Metanephros (tissue), 2 donors: ENCODE results near the gene PPP1R13L. TPM values are rescaled to one million over a fixed set of nuclear protein-coding genes. Genes with fewer than 3 reads are reported as not detected.

Source experiments
- small RNA-seq: library from RNA; depleted of rRNA; stranded (forward); fragments of <200 nt; gene quantifications from one replicate; pipeline ENCODE3, GENCODE V24; 2014; ENCODE audit warnings: low replicate concordance
- total RNA-seq: library from RNA; depleted of rRNA; stranded (reverse); fragments of >200 nt; gene quantifications from one replicate; pipeline ENCODE4 v1.2.3, GENCODE V29; 2014

Gene PPP1R13L, protein sequence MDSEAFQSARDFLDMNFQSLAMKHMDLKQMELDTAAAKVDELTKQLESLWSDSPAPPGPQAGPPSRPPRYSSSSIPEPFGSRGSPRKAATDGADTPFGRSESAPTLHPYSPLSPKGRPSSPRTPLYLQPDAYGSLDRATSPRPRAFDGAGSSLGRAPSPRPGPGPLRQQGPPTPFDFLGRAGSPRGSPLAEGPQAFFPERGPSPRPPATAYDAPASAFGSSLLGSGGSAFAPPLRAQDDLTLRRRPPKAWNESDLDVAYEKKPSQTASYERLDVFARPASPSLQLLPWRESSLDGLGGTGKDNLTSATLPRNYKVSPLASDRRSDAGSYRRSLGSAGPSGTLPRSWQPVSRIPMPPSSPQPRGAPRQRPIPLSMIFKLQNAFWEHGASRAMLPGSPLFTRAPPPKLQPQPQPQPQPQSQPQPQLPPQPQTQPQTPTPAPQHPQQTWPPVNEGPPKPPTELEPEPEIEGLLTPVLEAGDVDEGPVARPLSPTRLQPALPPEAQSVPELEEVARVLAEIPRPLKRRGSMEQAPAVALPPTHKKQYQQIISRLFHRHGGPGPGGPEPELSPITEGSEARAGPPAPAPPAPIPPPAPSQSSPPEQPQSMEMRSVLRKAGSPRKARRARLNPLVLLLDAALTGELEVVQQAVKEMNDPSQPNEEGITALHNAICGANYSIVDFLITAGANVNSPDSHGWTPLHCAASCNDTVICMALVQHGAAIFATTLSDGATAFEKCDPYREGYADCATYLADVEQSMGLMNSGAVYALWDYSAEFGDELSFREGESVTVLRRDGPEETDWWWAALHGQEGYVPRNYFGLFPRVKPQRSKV
- 8.8 TPM for total RNA-seq

DNA sequence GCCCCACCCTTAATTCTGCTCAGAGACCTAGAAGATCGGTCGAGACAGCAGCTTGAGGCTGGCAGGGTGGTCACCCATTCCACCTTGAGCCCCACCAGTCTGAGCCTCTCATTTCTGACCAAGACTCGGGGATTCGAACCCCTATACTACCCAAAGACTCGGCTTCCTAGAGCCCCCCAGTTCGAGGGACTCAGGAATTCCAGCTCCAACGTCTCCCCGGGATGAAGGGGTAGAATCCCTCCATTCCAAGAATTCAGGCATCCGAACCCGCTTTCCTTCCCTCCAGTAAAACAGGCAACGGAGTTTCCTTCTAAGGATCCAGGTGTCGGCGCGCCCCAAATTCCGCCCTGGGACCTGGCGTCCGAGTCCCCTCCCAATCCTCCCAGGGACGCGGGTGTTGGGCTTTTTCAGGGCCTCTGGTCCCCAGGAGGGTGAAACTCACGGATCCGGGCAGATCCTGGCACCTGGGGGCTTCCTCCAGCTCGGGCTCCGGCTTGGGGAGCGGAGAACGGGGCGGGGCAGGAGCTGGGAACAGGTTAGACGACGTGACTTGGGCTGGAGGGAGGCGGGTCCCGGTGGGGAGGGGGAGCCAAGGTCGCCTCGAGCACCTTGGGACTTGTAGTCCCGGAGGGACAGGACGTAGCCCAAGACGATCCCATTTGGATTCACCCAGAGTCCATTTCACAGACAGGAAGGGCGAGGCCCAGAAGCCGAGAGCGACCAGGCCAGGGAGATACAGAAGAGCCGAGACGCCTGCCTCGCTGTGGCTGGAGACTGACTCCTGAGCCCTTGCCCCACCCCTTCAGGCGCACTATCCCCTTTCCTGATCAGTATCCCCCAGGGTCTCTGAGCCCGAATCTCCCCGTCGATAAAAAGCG, at the start of gene PPP1R13L:
Gene PPP1R13L, minus strand, starts transcription at position 513 of the 878 bp plus-strand sequence. CDS start 6,751 bp downstream, outside the sequence.

GRCh38 chr19:45423589-45424190, 18.8 kb upstream of the PPP1R13L start, which contains the start of gene ERCC1:
TSS of gene ERCC1 (minus strand) at chr19:45423917. CDS start at chr19:45423374, 543 bp downstream.

DNA sequence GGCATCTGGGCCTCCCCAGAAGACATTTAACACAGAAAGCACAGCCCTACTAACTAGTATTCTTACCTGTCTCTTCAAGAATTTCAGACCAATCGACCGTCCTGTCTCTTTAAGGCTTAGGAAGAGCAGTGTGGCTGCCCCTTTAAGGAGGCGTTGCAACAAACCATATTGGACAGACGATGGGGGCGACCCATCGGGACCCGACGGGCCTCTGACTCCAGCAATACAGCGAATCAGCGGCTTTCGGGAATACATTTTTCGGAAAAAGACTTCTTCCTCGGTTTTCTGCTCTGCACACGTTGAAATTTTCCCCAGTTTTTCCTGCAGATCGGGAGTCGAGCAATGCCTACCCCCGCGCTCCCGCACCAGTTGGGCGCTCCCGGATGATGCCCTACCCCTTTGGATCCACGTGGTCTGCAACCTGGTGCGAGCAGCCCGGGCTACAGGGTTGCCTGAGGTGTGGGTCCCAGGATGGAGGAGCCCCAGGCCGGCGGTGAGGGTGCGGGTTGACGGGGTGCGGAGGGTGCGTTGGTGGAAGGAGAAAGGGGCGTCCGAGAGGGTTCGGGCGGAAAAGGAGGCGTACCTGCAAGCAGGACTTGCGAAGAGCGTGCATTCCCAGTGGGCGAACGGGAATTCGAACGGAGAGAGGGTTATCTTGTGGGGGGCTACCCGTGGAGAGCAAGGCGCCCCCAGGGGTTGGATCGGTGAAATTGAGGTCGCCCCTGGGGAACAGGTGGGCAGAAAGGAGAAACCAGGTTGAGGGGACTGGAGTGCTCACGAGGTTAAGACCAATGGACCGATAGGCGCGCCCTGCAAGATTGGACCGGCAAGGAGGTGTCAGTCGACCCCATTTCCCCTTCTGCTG, 1.6 kb upstream of the PPP1R13L start, which contains the start of gene POLR1G:
Gene POLR1G, plus strand, starts transcription at position 419 of the 865 bp plus-strand sequence. Its CDS starts 53 bp downstream, at position 472.

GRCh38 chr19:45370410-45371204, 34.3 kb downstream of the PPP1R13L start, which contains the start of gene ERCC2:
TSS of gene ERCC2 (minus strand) at chr19:45370573. CDS start at chr19:45370540, 33 bp downstream.

DNA sequence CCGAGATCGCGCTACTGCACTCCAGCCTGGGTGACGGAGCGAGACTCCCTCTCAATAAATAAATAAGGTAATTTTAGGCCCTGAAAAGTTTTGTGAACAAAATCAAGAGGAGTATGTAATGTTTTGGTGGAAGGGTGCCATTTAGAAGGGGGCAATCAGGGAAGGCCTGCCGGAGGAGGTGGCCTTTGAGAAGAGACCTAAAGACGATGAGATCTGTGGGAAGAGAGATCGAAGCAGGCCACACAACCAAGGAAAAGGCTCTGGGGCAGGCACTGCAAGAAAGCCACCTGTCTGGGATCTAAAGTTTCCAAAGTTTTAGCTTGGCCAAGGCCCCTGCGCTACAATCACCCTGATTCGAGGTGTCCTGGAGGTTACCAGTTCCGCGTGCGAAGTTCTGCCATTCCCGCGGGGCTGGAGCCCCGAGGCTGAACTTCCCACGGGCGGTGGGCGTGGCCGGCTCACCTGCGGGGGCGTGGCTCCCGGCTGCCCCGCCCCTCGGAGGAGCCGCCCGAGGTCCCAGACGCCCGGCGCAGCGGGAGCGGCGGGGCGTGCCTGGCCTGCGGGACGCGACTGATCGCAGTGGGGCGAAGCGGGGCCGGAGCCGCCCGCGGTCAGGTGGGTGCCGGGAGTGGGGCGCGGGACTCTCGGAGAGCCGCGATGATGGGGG, 64.5 kb downstream of the PPP1R13L start, which contains the start of gene KLC3:
Gene KLC3, plus strand, starts transcription at position 519 of the 667 bp plus-strand sequence. CDS start 4,792 bp downstream, outside the sequence.

Small RNA genes within 50 kb of the gene (small RNA-seq; reads per million reads assigned to genes)
- gene MIR6088, result not detected

Other genes starting within 250 kb of the PPP1R13L start
- 0.12 TPM for gene NKPD1, start 244.1 kb downstream of the PPP1R13L start, total RNA-seq
- gene TRAPPC6A, start 226.8 kb downstream of the PPP1R13L start, total RNA-seq, result 23.9 TPM
- 6.9 TPM for gene BLOC1S3, start 226.3 kb downstream of the PPP1R13L start, total RNA-seq
- gene EXOC3L2, start 159.7 kb downstream of the PPP1R13L start, total RNA-seq, result 27.9 TPM
- gene MARK4, start 153.8 kb downstream of the PPP1R13L start, total RNA-seq, result 29.3 TPM
- 1,004 TPM for gene CKM, start 82.2 kb downstream of the PPP1R13L start, total RNA-seq
- gene KLC3, start 64.3 kb downstream of the PPP1R13L start, total RNA-seq, result 4.0 TPM
- gene ERCC2, start 34.5 kb downstream of the PPP1R13L start, total RNA-seq, result 20.7 TPM
- gene POLR1G, start 1.6 kb upstream of the PPP1R13L start, total RNA-seq, result 7.2 TPM
- 72.8 TPM for gene ERCC1, start 18.8 kb upstream of the PPP1R13L start, total RNA-seq
- 3.7 TPM for gene FOSB, start 62.9 kb upstream of the PPP1R13L start, total RNA-seq
- 27.0 TPM for gene RTN2, start 92.0 kb upstream of the PPP1R13L start, total RNA-seq
- 0.76 TPM for gene PPM1N, start 93.4 kb upstream of the PPP1R13L start, total RNA-seq
- 121 TPM for gene VASP, start 102.4 kb upstream of the PPP1R13L start, total RNA-seq
- 8.1 TPM for gene OPA3, start 179.7 kb upstream of the PPP1R13L start, total RNA-seq
- 1.8 TPM for gene GPR4, start 197.1 kb upstream of the PPP1R13L start, total RNA-seq
- gene EML2, start 234.3 kb upstream of the PPP1R13L start, total RNA-seq, result 26.5 TPM